ENCODE data around the gene GNB1.
"Not testable (repeated sequence)": the region's sequence is repeated elsewhere in the genome, so short reads cannot be mapped to it uniquely, and the experiment has no call there.

DNA sequence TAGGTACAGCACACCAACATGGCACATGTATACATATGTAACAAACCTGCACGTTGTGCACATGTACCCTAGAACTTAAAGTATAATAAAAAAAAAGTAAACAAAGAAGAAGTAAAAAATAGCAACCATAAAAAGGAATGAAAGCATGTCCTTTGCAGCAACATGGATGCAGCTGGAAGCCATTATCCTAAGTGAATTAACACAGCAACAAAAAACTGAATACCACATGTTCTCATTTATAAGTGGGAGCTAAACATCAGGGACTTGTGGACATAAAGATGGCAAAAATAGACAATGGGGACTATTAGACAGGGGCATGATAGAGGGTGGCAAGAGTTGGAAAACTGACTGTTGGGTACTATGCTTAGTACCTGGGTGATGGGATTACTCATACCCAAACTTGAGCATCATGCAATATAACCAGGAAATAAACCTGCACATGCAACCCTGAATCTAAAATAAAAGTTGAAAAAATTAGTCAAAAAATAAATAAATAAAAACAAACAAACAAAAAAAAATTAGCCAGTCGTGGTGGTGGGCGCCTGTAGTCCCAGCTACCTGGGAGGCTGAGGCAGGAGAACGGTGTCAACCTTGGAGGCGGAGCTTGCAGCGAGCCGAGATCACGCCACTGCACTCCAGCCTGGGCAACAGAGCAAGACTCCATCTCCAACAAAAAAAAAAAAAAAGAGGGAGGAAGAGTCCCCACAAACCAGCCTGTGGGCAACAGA, 30.8 kb downstream of the GNB1 start:
- not testable (repeated sequence) for TF ChIP-seq EZH2phosphoT487 (conservative IDR thresholded peaks at IDR 0.05; ENCODE audit: low read length)
- TF ChIP-seq, protein P1, sequence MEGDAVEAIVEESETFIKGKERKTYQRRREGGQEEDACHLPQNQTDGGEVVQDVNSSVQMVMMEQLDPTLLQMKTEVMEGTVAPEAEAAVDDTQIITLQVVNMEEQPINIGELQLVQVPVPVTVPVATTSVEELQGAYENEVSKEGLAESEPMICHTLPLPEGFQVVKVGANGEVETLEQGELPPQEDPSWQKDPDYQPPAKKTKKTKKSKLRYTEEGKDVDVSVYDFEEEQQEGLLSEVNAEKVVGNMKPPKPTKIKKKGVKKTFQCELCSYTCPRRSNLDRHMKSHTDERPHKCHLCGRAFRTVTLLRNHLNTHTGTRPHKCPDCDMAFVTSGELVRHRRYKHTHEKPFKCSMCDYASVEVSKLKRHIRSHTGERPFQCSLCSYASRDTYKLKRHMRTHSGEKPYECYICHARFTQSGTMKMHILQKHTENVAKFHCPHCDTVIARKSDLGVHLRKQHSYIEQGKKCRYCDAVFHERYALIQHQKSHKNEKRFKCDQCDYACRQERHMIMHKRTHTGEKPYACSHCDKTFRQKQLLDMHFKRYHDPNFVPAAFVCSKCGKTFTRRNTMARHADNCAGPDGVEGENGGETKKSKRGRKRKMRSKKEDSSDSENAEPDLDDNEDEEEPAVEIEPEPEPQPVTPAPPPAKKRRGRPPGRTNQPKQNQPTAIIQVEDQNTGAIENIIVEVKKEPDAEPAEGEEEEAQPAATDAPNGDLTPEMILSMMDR (IDR thresholded peaks at IDR 0.05; ENCODE audit: insufficient read depth, low read length, poor library complexity, severe bottlenecking): not testable (repeated sequence)

Data from SU-DHL-6 (cell line).